Fibroblast of skin of back (primary cell): ENCODE results near the gene RAB4B. TPM values are rescaled to one million over a fixed set of nuclear protein-coding genes. Genes with fewer than 3 reads are reported as not detected.
A peak's percentile ranks its signal among the peaks of the same experiment; 100 is the strongest.
"Not testable (repeated sequence)": the region's sequence is repeated elsewhere in the genome, so short reads cannot be mapped to it uniquely, and the experiment has no call there.

Experiments used
- DNase-seq: peaks from one replicate; pipeline ENCODE4 v3.0.0-alpha.2; 2013
- polyA plus RNA-seq, 2 experiments: library from polyadenylated mRNA; unstranded; fragments of 120-200 nt; gene quantifications; one replicate each; pipeline ENCODE4 v1.2.1, GENCODE V29; 2013; ENCODE audit not compliant: insufficient read length in 2 of 2

Gene RAB4B
- polyA plus RNA-seq (2013, experiment 1 of 2; ENCODE audit: insufficient read length), result 24.5 TPM
- 20.1 TPM for polyA plus RNA-seq (2013, experiment 2 of 2; ENCODE audit: insufficient read length)

- DNase-seq, result peak; percentile 100
Observed at GRCh38 chr19:40777937-40778705, at the start of gene RAB4B. RAB4B (plus strand) TSS chr19:40778247; CDS start chr19:40778376, 129 bp downstream.

- DNase-seq, result not testable (repeated sequence)
Observed at GRCh38 chr19:40730065-40730464, 48.0 kb upstream of the RAB4B start.

GRCh38 chr19:40732304-40732703 lies 45.7 kb upstream of the RAB4B start:
- not testable (repeated sequence) for DNase-seq

GRCh38 chr19:40733149-40733548 lies 44.9 kb upstream of the RAB4B start:
- DNase-seq, result no peak

- DNase-seq, result no peak
Observed at GRCh38 chr19:40735013-40735771, 42.9 kb upstream of the RAB4B start.

- no peak for DNase-seq
Observed at GRCh38 chr19:40736661-40737060, 41.4 kb upstream of the RAB4B start.

GRCh38 chr19:40737102-40737644 lies 40.9 kb upstream of the RAB4B start:
- DNase-seq, result no peak

- no peak for DNase-seq
Observed at GRCh38 chr19:40739030-40739839, 38.8 kb upstream of the RAB4B start.

GRCh38 chr19:40739871-40740703 lies 38.0 kb upstream of the RAB4B start:
- no peak for DNase-seq

- no peak for DNase-seq
Observed at GRCh38 chr19:40740747-40741146, 37.3 kb upstream of the RAB4B start.

GRCh38 chr19:40741527-40742390 lies 36.3 kb upstream of the RAB4B start:
- no peak for DNase-seq

- no peak for DNase-seq
Observed at GRCh38 chr19:40742477-40742876, 35.6 kb upstream of the RAB4B start.

GRCh38 chr19:40742886-40743285 lies 35.2 kb upstream of the RAB4B start:
- DNase-seq, result no peak

- no peak for DNase-seq
Observed at GRCh38 chr19:40743926-40744325, 34.1 kb upstream of the RAB4B start.

GRCh38 chr19:40744554-40745401 lies 33.3 kb upstream of the RAB4B start:
- DNase-seq, result peak; percentile 8

- peak; percentile 69 for DNase-seq
Observed at GRCh38 chr19:40745402-40745780, 32.7 kb upstream of the RAB4B start.

GRCh38 chr19:40747536-40747935 lies 30.5 kb upstream of the RAB4B start:
- no peak for DNase-seq

GRCh38 chr19:40750058-40750873 lies 27.8 kb upstream of the RAB4B start, which contains the start of gene ACTMAP:
ACTMAP (minus strand) TSS chr19:40750477; CDS start chr19:40749803, 674 bp downstream.
- DNase-seq, result peak; percentile 100
